ENCODE results near the gene HPS4. TPM values are rescaled to one million over a fixed set of nuclear protein-coding genes. Genes with fewer than 3 reads are reported as not detected.

The HPS4 gene
- total RNA-seq, 1 experiment from 2014 or later = 19.9 TPM

DNA sequence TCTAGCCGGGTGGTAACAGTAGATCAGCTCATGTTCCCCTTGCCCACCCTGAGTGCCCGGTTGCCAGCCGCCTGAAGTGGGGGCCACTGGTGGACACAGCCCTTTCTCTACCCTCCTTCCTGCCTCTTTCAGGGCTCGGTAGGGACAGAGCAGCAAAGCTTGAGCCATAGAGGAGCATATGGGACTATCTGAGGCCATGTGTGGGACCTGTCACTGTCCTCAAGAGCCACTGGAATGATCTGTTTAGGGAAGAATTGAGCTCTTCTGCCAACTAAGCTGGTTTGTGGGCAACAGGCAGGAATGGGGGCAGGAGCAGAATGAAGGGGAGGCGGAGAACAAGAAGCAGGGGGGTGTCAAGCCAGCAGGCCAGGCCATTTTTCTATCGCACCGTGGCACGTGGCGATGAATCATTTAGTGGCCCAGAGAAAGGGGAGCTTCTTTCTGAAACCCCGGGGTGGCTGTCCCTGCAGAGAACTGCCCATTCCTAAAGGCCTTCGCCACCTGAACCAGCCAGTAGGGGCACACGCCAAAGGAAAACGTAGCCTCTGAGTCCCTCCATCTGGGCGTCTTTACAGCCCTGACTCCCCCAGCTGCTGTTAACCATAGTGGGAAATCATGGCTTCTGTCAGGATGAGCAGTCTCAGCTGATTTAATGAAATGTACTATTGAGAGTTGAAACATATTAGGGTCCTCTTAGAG, 45.7 kb downstream of the HPS4 start:
- CTCF ChIA-PET = no interaction called here
- intact Hi-C loops (cut with micrococcal nuclease) = no loop called here
- H3K9me2 ChIP-seq (replicated peaks; ENCODE audit: low read length) = no peaks in the 10 kb centered on the region
- H3K27ac ChIP-seq (ENCODE audit: low read length) = no peak overlapping the region
- DNase-seq (no peak), ATAC-seq (no peak)
- no peak overlapping the region for H3K4me3 ChIP-seq (ENCODE audit: low read length)
- no peaks in the 10 kb centered on the region; the same call in 1 of the 2 replicates for H3K4me1 ChIP-seq (ENCODE audit: insufficient read depth, low read length)
- no peak overlapping the region for H2AFZ ChIP-seq (ENCODE audit: low read length)
- no TSS peak for BruUV-seq (replicated peaks)
- POLR2A ChIA-PET (ENCODE audit: unreplicated experiment) = no interaction called here
- H3K27me3 ChIP-seq (ENCODE audit: low read length) = no peaks in the 10 kb centered on the region
- no peaks in the 10 kb centered on the region for H3K9me3 ChIP-seq (ENCODE audit: low read length)
- no peak for TF ChIP-seq EZH2phosphoT487 (IDR thresholded peaks at IDR 0.05; ENCODE audit: borderline replicate concordance, low read length)
- TF ChIP-seq, protein P1, sequence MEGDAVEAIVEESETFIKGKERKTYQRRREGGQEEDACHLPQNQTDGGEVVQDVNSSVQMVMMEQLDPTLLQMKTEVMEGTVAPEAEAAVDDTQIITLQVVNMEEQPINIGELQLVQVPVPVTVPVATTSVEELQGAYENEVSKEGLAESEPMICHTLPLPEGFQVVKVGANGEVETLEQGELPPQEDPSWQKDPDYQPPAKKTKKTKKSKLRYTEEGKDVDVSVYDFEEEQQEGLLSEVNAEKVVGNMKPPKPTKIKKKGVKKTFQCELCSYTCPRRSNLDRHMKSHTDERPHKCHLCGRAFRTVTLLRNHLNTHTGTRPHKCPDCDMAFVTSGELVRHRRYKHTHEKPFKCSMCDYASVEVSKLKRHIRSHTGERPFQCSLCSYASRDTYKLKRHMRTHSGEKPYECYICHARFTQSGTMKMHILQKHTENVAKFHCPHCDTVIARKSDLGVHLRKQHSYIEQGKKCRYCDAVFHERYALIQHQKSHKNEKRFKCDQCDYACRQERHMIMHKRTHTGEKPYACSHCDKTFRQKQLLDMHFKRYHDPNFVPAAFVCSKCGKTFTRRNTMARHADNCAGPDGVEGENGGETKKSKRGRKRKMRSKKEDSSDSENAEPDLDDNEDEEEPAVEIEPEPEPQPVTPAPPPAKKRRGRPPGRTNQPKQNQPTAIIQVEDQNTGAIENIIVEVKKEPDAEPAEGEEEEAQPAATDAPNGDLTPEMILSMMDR (conservative IDR thresholded peaks at IDR 0.05; ENCODE audit: low read depth, low read length) = no peak
- no peaks in the 10 kb centered on the region for H4K20me1 ChIP-seq (ENCODE audit: low read length)
- no peak overlapping the region for H3K9ac ChIP-seq (ENCODE audit: low read length)
- no peaks in the 10 kb centered on the region for H3K36me3 ChIP-seq (ENCODE audit: low read depth, low read length)
- no peak overlapping the region for H3K4me2 ChIP-seq (ENCODE audit: low read length)
- no peaks in the 10 kb centered on the region for H3F3A ChIP-seq (ENCODE audit: low read length, unreplicated experiment)
- H3K79me2 ChIP-seq (ENCODE audit: low read length) = no peaks in the 10 kb centered on the region

DNA sequence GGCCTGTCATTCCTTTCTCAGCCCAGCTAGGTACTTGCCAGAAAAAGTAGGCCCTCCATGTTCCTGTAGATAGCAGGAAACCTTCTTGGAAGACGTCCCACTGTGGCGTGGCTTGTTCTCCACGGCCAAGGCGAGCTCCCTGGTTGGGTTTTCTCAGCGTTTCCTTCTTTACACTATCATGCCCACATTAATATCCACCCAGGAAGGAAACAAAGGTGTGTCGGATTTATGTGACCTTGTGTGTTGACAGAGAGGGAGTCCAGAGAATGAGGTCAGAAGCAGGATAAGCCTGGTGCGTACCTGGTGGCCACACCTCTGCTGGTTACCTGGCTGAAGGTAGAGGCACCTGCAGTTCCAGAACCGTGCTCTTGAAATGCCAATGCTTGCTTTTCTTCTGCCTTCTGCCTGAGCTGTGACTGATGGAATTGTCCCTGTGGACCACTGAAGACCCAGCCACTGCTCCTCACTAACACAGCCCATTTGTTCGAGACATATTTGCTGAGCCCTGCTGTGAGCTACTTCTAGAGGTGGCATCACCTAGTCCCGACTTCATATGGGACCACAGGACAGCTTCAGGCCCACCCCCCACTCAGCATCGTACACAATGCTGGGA, 46.6 kb downstream of the HPS4 start:
- ChIA-PET POLR2A (ENCODE audit: unreplicated experiment) (no interaction called here), CTCF (no interaction called here)
- no peaks in the 10 kb centered on the region for H3K79me2 ChIP-seq (ENCODE audit: low read length)
- no peaks in the 10 kb centered on the region for H3K27me3 ChIP-seq (ENCODE audit: low read length)
- H3K4me3 ChIP-seq (ENCODE audit: low read length) = no peak overlapping the region
- H3K4me2 ChIP-seq (ENCODE audit: low read length) = no peak overlapping the region
- TF ChIP-seq, protein P1 (conservative IDR thresholded peaks at IDR 0.05; ENCODE audit: low read depth, low read length) = no peak
- TF ChIP-seq EZH2 (IDR thresholded peaks at IDR 0.05; ENCODE audit: low read length, unreplicated experiment) = no peak
- TF ChIP-seq EZH2phosphoT487 (IDR thresholded peaks at IDR 0.05; ENCODE audit: borderline replicate concordance, low read length) = no peak
- no TSS peak for BruUV-seq (replicated peaks)
- DNase-seq (peak; percentile 32), ATAC-seq (peak; percentile 71)
- no peaks in the 10 kb centered on the region for H3F3A ChIP-seq (ENCODE audit: low read length, unreplicated experiment)
- H3K9me2 ChIP-seq (replicated peaks; ENCODE audit: low read length) = no peaks in the 10 kb centered on the region
- H3K9me3 ChIP-seq (ENCODE audit: low read length) = no peaks in the 10 kb centered on the region
- intact Hi-C loops (cut with micrococcal nuclease) = no loop called here
- no peaks in the 10 kb centered on the region; the same call in 1 of the 2 replicates for H3K4me1 ChIP-seq (ENCODE audit: insufficient read depth, low read length)
- H3K27ac ChIP-seq (ENCODE audit: low read length) = no peak overlapping the region
- H2AFZ ChIP-seq (ENCODE audit: low read length) = no peak overlapping the region
- no peaks in the 10 kb centered on the region for H4K20me1 ChIP-seq (ENCODE audit: low read length)
- no peak overlapping the region for H3K9ac ChIP-seq (ENCODE audit: low read length)
- H3K36me3 ChIP-seq (ENCODE audit: low read depth, low read length) = no peaks in the 10 kb centered on the region

All from PC-3 (cell line).